Measurements from ENCODE around the gene PMF1.

DNA sequence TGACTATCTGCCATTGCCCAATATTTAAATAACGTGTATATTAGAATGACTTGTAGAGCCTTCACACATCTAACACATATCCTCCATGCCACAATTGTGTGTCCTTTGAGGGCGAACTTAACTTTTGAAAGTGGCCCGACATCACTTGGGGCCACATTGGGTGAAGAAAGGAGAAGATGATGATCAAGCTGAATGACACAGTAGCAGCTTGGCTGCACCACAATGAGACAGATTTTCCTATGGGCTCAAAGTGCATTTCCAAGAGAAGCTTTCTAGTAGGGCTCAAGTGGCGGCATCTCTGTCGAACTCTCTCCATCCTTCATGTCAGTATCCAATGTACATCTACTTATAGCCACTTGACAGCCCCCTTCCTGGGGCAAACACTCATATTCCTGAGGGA lies 25.4 kb downstream of the PMF1 start:
- TF ChIP-seq, protein P1, sequence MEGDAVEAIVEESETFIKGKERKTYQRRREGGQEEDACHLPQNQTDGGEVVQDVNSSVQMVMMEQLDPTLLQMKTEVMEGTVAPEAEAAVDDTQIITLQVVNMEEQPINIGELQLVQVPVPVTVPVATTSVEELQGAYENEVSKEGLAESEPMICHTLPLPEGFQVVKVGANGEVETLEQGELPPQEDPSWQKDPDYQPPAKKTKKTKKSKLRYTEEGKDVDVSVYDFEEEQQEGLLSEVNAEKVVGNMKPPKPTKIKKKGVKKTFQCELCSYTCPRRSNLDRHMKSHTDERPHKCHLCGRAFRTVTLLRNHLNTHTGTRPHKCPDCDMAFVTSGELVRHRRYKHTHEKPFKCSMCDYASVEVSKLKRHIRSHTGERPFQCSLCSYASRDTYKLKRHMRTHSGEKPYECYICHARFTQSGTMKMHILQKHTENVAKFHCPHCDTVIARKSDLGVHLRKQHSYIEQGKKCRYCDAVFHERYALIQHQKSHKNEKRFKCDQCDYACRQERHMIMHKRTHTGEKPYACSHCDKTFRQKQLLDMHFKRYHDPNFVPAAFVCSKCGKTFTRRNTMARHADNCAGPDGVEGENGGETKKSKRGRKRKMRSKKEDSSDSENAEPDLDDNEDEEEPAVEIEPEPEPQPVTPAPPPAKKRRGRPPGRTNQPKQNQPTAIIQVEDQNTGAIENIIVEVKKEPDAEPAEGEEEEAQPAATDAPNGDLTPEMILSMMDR (IDR thresholded peaks at IDR 0.05 in 4 of 5, conservative IDR thresholded peaks at IDR 0.05 in 1 of 5) = no peak
- TF ChIP-seq POLR2A (IDR thresholded peaks at IDR 0.05) = no peak

All from gastrocnemius medialis (tissue), 4 donors.